ENCODE results near the gene PTPN22. TPM values are rescaled to one million over a fixed set of nuclear protein-coding genes. Genes with fewer than 3 reads are reported as not detected.
"Not testable (repeated sequence)": the region's sequence is repeated elsewhere in the genome, so short reads cannot be mapped to it uniquely, and the experiment has no call there.

The PTPN22 gene
- total RNA-seq, 1 donor from 2014 or later = 4.1 TPM

DNA sequence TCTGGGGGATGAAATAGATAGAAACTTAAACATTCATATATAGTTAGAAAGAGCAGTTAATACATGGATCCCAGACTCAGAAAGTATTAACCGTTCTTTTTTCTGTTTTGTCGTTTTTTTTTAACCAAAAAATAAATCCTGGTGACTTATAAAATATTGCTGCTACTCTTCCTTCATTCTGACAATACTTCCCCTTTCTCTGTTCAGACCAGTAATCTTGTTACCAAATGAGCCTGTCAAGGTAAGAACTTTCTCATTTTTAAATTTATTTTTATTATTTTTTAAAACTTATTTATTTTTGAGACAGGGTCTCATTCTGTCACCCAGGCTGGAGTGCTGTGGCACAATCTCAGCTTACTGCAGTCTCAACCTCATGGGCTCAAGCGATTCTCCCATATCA is 13.7 kb downstream of the PTPN22 start:
- ATAC-seq (no peak), DNase-seq (ENCODE audit: low spot score) (no peak)
- intact Hi-C loops (cut with DNase I) = no loop called here

DNA sequence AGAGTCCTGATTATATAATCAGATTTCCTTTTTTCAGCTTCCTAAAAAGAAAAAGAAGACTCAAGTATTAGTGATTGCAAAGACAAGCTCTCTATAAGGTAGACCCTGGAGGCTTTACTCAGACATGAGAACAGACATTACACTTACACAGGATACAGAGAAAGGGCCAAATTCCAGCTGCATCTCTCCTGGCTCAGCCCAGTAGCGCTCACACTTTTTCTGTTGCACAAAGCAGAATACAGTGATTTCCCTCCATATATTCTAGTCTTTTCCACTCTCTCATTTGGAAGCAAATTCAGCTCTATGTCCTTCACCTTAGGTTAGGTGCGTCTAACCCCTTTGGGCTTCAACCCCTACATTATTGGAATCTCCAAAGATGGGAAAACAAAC is 15.1 kb downstream of the PTPN22 start:
- ATAC-seq (no peak), DNase-seq (ENCODE audit: low spot score) (no peak)
- intact Hi-C loops (cut with DNase I) = no loop called here

- ATAC-seq (no peak), DNase-seq (ENCODE audit: low spot score) (no peak)
- intact Hi-C loops (cut with DNase I) = no loop called here
These were observed 15.7 kb downstream of the PTPN22 start for GRCh38 chr1:113855630-113856400.

- ATAC-seq = no peak
- intact Hi-C loops (cut with DNase I) = no loop called here
- no peak for DNase-seq (ENCODE audit: low spot score)
These were observed 17.3 kb downstream of the PTPN22 start for GRCh38 chr1:113854234-113854633.

DNA sequence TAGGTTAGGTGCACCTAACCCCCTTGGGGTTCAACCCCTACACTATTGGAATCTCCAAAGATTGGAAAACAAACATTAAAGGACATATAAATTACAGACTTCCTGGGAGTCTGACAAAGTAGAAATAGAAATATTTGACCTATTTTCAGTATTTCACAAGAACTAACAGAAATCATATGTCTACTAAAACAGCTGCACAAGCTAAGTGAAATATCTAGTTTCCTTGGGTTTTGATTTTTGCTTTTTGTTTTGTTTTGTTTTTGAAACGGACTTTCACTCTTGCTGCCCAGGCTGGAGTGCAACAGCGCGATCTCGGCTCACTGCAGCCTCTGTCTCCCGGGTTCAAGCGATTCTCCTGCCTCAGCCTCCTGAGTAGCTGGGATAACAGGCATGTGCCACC is 18.8 kb downstream of the PTPN22 start:
- ATAC-seq; DNase-seq (ENCODE audit: low spot score); intact Hi-C loops (cut with DNase I): not testable (repeated sequence)

- ATAC-seq = no peak
- intact Hi-C loops (cut with DNase I) = no loop called here
- no peak for DNase-seq (ENCODE audit: low spot score)
These were observed 21.2 kb downstream of the PTPN22 start for GRCh38 chr1:113850127-113850796.

DNA sequence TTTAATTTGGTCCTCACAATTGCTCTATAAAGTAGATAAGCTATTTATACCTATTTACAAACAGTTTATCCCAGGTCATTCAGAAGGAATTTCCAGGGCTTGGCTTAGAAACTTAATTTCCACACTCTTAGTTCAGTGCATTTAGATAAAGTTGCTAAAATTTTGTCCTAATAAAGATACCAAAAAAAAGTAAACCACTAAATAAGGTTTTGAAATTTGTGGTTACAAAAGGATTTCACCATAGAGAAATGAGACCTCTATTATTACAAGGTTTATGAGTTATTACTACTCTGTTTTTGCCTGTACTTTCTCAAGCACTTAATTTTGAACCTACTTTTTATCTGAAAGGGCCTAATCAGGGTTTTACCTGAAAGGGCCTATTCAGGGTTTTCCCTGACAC is 22.4 kb downstream of the PTPN22 start:
- DNase-seq (ENCODE audit: low spot score) (no peak), ATAC-seq (no peak)
- intact Hi-C loops (cut with DNase I) = no loop called here

DNA sequence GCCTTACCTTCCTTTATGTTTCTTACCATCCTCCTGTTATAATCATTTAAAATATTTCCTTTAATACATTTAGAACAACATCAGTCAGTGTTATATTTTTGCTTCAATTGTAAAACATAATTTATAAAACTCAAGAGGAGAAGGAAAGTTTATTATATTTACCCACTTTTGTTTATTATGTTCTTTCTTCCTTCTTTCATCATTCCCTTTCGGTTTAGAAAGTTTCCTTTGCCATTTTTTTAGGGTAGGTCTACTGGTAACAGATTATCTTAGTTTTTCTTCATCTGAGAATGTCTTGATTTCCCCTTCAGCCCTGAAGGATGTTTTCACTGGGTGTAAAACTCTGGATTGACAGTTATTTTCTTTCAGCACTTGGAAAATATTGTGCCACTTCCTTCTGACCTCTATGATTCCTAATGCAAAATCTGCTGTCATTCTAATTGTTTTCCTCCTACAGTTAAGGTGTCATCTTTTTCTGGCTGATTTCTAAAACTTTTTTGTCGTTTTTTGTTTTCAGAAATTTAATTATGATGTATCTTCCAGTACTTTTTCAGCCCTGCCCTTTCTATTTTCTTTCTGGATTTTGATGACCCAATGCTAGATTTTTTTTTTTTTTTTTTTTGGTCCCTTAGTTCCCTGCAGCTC is 25.0 kb downstream of the PTPN22 start:
- no peak for ATAC-seq
- no peak for DNase-seq (ENCODE audit: low spot score)
- intact Hi-C loops (cut with DNase I) = no loop called here

- no peak for ATAC-seq
- DNase-seq (ENCODE audit: low spot score) = no peak
- intact Hi-C loops (cut with DNase I) = no loop called here
These were observed 35.0 kb downstream of the PTPN22 start for GRCh38 chr1:113836534-113836933.

DNA sequence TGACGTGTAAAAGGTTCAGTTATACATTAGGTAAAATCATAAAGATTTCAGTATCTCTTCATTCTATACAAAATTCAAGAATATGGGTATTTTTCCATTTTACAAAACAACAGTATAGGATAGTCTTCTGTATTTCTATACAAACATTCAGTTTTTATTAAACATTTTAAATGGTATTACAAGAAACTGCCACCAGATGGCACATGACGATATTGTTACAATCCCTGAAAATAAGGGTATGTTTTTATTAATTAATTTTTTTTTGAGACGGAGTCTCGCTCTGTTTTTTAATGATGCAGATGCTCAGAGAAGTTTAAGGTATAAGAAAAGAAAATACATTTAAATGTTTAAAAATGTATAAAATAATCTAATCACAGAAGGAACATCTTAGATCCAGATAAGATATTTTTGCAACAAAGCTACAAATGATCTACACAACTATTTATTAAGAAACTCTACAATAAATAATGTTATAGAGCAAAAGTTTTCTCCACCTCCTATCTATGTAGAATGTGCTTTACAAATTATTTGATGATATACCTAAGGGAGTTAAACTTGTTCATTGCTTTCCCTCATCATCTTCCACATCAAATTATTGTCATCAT is 35.7 kb downstream of the PTPN22 start:
- intact Hi-C loops (cut with DNase I) = no loop called here
- DNase-seq (ENCODE audit: low spot score) (no peak), ATAC-seq (no peak)

- no peak for ATAC-seq
- intact Hi-C loops (cut with DNase I) = no loop called here
These were observed 36.8 kb downstream of the PTPN22 start for GRCh38 chr1:113834716-113835115.

GRCh38 chr1:113830039-113830438 is 41.5 kb downstream of the PTPN22 start:
- intact Hi-C loops (cut with DNase I) = no loop called here
- DNase-seq (ENCODE audit: low spot score) (no peak), ATAC-seq (no peak)

More at GRCh38 chr1:113834716-113835115, 36.8 kb downstream of the PTPN22 start:
- no peak for DNase-seq (ENCODE audit: low spot score)

- no peak for ATAC-seq
- no peak for DNase-seq (ENCODE audit: low spot score)
- intact Hi-C loops (cut with DNase I) = no loop called here
These were observed 49.6 kb downstream of the PTPN22 start for GRCh38 chr1:113821916-113822315.

DNA sequence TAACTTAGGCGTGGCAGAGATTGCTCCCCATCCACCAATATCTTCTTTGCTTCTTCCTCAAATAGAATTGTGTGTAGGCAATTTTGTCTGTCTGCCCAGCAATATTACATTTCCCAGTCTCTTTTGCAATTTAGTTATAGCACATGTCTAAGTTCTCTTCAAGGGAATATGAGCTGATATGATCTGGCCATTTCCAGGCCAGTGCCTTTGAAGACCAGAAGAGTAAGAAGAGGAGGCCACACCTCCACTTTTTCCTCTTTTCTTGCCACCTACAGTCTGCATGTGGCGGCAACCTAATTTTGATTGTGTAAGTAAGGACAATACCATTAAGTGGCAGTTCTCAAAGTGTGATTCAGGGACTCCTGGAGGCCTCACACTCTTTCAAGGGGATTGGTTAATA is 52.9 kb downstream of the PTPN22 start:
- DNase-seq (ENCODE audit: low spot score) (no peak), ATAC-seq (no peak)
- intact Hi-C loops (cut with DNase I) = no loop called here

DNA sequence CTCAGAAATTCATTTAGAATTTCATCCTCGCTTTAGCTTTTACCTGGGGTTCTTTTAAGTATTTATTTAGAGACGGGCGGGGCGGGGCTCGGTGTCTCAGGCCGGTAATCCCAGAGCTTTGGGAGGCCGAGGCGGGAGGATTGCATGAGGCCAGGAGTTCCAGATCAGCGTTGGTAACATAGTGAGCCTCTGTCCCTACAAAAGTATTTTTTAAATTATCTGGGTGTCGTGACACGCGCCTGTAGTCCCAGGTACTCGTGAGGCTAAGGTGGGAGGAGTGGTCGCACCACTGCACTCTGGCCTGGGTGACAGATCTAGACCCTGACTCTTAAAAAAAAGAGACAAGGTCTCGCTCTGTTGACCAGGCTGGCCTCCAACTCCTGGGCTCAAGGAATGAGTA is 58.3 kb downstream of the PTPN22 start:
- no peak for DNase-seq (ENCODE audit: low spot score)

GRCh38 chr1:113812661-113813135 is 58.8 kb downstream of the PTPN22 start:
- ATAC-seq = peak; percentile 33
- no peak for DNase-seq (ENCODE audit: low spot score)
- intact Hi-C loops (cut with DNase I) = no loop called here

More for the DNA sequence above, 58.3 kb downstream of the PTPN22 start:
- intact Hi-C loops (cut with DNase I) = no loop called here
- no peak for ATAC-seq

DNA sequence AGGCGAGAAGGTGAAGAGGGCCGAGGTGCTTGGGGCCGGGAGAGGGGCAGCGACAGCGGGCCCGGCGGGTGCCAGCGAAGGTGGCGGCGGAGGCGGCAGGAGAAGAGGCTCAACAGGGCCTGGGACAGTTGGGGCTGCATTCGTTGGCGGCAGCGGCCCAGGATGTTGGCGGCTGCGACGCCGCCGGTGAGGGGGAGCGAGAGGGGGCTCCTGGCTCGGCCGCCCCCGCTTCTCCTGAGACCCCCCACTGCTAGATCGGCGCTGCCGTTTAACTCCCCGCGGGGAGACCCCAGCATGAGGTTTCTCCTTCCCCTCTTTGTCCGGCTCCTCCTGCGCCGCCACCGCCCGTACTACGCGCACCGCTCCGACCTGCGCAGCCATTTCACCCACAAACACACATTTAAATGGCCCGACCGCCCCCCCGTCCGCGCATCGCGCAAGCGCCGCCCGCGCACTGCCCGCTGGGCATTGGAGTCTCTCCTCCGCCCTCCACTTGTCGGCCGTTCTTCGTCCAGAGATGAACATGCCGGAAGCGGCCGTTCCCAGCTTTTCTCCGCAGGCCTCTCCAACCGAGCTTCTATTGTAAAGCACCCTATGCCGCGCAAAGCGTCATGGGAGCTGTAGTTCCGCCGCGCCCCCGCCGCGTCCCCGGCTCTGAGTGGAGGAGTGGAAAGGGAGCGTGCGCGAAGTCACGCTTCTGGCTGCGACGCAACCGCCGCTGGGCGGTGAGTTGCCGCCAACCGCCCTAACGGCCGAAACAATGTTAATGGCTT is 59.4 kb downstream of the PTPN22 start, which contains the start of gene RSBN1:
Gene RSBN1 (minus strand): TSS at position 589 of the 773 bp plus-strand sequence. CDS start 64 bp downstream, at position 525.
- intact Hi-C loops (cut with DNase I) = no loop called here
- DNase-seq (ENCODE audit: low spot score) = peak; percentile 99

DNA sequence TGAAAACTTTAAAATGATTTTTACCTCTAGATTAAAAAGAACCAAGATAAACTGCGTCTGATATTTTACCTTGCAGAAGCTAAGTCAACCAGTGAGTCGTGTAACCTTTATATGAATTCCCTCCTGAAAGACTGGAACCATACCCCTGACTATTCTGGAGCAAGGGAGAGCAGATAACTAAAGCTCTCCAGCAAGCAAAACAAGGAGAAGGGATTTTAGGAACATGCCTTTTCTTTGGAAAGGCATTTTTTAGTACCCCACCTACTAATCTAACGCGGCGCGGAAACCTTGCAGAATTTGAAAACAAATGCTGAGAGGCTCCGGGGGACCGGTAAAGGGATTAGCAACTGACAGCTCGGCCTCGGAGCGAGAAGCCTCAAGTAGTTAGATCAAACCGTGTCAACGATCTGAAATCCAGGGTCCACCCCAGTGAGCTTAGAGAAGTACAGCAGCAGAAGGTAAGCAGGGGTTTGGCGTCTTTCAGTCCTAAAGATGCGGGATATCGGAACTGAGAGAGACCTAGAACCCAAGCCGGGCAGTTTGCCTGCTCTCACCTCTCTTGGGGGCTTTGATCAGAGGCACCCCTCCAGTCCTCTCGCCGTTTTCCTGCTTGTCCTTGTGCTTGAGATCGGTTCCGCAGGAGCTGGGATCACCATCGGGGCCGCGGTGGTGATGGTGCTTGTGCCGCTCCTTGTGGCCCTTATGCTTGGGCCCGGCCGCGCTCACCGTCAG is 60.2 kb downstream of the PTPN22 start:
- no peak for DNase-seq (ENCODE audit: low spot score)
- intact Hi-C loops (cut with DNase I) = no loop called here
- no peak for ATAC-seq

More for the DNA sequence above, 59.4 kb downstream of the PTPN22 start, which contains the start of gene RSBN1:
- ATAC-seq = peak; percentile 98
